Stimulated activated CD8-positive, alpha-beta memory T cell treated with anti-CD3 and anti-CD28 coated beads, Interleukin-7, amount 100 ng/mL, for 1 hour (primary cell): ENCODE data around the gene SIK3.
"Not testable (repeated sequence)": the region's sequence is repeated elsewhere in the genome, so short reads cannot be mapped to it uniquely, and the experiment has no call there.

Source experiments
- DNase-seq, 2 donors: peaks; one replicate each; pipeline ENCODE4 v3.0.0-alpha.2; 2020; ENCODE audit warnings: low read depth in 2 of 2

SIK3 gene

DNA sequence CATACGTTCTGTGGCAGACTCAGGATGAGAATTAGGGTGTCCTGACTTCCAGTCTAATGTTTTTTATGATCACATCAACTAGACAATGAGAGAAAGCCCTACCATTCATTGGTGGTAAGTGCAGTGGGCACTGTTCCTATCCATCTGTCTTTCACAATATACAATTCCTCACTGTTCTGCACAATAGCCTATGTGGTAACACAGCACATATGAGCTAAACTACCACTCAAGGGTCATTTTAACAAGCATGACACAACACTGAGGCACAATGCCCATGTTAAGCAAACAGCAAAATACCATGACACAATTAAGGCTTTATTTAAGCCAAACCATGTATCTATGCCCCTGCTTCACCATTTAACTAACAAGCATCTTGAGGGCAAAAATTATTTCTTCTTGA is 52.3 kb downstream of the SIK3 start:
- no peak for DNase-seq

DNA sequence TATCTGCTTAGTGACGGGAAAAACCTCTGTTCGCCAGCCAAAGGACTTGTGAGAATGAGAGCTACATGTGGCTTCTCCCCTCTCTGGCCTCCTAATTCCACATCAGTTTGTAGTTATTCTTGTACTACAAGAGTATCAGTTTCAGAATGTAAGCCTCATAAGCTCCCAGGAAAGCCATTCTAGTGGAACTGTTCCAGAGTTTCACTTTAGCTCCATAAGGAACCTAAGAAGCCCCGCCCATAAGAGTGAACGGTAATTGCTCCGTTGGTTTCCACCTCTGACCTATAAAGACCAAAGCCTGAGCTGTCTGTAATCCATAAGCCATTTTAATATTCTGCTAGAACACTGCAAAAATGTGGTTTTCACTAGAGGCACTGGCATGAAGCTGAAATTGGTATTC is 53.0 kb downstream of the SIK3 start:
- DNase-seq = no peak

GRCh38 chr11:117044287-117045035 is 53.8 kb downstream of the SIK3 start:
- DNase-seq = no peak

- DNase-seq = no peak
These were observed 55.5 kb downstream of the SIK3 start for GRCh38 chr11:117042689-117043088.

DNA sequence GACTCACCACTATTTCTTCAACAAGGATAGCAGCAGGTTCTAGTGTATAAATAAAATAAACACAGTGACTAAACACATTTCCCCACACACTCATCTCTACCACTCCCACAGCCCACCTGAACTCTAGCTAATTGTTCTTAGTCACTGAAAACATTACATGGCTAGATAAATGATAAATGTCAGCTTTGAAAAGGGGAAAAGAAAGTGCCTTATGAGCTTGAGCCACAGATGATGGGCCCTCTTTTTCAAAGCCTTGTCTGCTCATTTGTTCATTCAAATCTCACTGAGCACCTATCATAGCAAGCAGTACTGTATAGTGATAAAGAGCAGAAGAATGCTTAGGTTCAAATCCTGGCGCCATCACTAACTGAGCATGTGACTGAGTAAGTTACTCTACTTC is 58.3 kb downstream of the SIK3 start:
- no peak for DNase-seq

- no peak for DNase-seq
These were observed 59.0 kb downstream of the SIK3 start for GRCh38 chr11:117039270-117039669.

GRCh38 chr11:117037975-117038350 is 60.3 kb downstream of the SIK3 start:
- DNase-seq = no peak

- DNase-seq = no peak
These were observed 60.8 kb downstream of the SIK3 start for GRCh38 chr11:117037279-117037974.

- no peak for DNase-seq
These were observed 63.3 kb downstream of the SIK3 start for GRCh38 chr11:117034901-117035300.

DNA sequence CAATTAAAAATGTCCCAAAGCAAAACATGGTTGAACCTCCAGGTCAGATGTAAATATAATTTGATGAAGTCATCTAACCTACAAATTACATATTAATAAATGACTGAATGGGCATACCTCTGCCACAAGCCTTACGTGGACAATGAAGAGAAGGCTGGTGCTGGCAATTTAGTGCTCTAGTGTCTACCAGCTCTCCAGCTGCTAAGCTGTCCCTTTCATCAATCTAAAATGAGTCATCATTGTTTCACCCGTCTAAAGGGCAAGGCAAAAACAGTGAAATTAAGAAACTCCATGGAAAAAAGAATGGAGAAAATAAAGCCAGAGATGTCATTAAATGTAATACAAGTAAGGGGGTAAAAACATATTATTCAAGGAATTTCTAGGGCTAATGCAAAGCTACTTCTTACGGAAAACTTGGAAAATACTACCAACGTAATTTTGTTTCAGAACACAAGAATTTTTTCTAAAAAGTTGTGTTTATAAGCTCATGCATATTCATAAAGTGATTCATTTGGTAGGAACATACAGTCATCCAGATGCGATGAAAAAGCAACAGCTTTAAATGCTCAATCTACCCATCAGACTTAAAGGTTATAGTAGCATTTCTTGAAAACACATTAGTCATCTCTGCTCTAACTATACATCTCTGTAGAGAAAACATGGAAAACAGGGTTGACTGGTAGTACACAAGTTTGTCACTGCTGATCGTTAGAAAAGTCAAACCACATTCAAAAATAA is 71.5 kb downstream of the SIK3 start:
- no peak for DNase-seq

GRCh38 chr11:117023707-117024106 is 74.5 kb downstream of the SIK3 start:
- not testable (repeated sequence) for DNase-seq

GRCh38 chr11:117023178-117023577 is 75.0 kb downstream of the SIK3 start:
- no peak for DNase-seq

- DNase-seq = no peak
These were observed 75.7 kb downstream of the SIK3 start for GRCh38 chr11:117022526-117022925.

DNA sequence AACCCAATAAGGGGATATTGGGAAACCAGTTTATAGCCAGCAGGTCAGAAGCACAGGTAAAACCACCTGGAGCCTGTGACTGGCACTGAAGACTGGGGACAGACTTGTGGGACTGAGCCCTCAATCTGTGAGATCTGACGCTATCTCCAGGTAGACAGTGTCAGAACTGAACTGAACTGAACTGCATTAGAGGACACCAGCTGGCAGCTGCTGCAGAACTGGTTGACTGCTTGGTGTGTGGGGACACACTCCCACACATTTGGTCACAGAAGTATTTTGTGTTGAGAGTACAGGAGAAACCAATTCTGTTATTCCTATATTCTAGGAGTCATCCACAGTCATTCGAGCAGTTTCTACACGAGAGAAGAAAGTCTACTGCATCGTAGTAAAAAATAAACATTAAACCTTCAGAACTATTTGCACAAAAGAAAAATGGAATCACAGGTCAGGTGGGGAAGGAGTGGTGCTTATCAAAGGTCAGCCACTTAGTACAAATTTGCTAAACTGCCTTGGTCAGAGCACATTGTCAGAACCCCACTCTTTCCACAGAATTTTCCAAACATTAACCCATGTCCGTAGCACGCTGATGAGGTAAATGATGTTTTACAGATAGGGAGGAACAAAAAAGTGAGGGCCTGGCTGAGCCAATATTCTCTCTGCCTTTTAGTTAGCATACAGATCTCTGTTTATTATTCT is 77.2 kb downstream of the SIK3 start:
- DNase-seq = no peak

- DNase-seq = no peak
These were observed 77.9 kb downstream of the SIK3 start for GRCh38 chr11:117020287-117020686.

DNA sequence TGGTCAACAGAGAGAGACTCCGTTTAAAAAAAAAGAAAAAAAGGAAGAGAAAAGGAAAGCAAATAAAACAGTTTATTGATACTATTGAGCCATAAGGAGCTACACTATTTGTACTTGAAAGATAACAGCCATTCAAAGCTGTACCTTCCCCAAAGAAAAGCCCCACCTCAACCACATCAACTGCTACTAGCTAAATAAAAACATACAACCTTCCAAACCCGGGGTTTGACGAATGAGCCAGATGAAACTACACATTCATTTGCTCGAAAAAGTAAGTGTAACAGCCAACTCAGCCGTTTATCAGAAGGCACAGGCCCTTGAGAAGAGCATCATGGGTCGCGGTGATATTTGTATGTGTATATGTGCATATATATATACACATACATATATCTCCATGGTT is 78.4 kb downstream of the SIK3 start:
- DNase-seq = no peak

GRCh38 chr11:117017456-117017855 is 80.8 kb downstream of the SIK3 start:
- DNase-seq = no peak

GRCh38 chr11:117016747-117017146 is 81.5 kb downstream of the SIK3 start:
- DNase-seq = no peak

GRCh38 chr11:117016246-117016645 is 82.0 kb downstream of the SIK3 start:
- DNase-seq = no peak

DNA sequence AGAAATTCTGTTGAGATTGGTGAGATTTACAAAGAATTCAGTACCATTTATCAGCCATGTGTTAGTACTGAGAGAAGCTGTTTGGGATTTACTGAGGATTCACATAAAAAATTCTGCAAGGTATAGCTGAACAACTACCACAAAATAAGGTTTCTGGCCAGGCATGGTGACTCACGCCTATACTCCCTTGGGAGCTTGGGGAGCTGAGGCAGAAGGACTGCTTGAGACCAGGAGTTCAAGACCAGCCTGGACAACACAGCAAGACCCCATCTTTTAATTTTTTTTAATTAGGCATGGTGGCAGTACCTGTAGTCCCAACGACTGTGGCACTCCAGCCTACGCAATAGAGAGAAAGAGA is 86.7 kb downstream of the SIK3 start:
- DNase-seq = no peak

DNA sequence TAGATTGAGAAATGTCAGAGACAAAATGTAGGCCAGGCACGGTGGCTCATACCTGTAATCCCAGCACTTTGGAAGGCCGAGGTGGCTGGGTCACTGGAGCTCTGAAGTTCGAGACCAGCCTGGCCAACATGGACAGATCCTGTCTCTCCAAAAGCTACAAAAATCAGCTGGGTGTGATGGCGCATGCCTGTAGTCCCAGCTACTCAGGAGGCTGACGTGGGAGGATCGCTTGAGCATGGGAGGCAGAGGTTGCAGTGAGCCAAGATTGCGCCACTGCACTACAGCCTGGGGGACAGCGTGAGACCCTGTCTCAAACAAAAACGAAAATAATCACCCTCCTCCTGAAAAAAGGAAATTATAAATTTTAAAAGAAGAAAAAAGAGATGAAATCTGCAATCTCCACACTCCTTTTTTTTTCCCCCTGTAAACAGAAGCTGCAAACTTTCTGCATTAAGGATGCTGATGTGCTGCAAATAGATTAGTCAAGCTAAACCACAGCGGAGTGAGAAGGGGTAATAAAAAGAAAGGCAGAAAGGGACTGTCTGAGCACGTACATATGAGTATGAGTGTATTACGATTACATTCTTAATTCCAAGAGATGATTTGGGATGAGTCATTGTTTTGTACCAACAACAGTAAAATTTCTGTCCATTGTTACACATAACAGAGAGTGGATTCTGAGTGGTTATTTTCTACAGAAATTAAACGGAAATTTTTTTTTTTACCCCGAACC is 87.3 kb downstream of the SIK3 start:
- no peak for DNase-seq
